ENCODE results near the gene REXO1.

REXO1 gene

DNA sequence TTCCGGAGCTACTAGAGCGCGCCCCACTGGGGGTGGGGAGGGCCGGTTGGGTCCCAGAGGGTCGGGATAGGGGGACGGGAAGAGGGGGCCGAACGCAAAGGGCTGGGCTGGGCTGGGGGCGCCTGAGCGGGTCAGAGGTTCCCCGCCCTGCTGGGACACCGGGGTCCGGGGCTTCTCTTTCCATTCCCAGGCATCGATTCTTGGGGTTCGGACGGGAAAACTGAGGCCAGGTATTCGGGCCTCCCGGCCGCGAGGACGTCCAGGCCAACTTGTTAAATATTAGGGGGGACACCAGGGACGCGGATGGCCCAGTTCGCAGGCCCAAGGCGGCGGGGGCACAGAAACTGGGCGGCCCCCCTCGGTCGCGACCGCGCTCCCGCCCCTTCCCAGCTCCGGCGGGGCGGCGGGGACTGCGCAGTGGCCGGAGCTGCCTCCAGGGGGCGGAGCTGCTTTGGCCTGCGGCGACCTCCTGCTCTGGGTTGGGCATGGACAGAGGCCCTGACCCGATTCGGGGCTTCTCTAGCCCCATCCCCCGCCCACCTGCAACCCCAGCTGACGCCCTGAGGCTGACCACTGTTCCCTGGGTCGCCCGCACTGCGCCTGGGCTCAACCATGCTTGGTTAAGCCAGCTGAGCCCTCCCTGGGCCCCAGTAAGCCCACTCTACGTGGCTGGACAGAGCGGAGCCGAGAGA is 16.3 kb upstream of the REXO1 start (continued):
- TF ChIP-seq, protein P1, sequence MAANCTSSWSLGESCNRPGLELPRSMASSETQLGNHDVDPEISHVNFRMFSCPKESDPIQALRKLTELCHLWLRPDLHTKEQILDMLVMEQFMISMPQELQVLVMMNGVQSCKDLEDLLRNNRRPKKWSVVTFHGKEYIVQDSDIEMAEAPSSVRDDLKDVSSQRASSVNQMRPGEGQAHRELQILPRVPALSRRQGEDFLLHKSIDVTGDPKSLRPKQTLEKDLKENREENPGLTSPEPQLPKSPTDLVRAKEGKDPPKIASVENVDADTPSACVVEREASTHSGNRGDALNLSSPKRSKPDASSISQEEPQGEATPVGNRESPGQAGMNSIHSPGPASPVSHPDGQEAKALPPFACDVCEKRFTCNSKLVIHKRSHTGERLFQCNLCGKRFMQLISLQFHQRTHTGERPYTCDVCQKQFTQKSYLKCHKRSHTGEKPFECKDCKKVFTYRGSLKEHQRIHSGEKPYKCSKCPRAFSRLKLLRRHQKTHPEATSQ (tag by site-specific recombination; IDR thresholded peaks at IDR 0.05) = no peak
- TF ChIP-seq, protein P2, sequence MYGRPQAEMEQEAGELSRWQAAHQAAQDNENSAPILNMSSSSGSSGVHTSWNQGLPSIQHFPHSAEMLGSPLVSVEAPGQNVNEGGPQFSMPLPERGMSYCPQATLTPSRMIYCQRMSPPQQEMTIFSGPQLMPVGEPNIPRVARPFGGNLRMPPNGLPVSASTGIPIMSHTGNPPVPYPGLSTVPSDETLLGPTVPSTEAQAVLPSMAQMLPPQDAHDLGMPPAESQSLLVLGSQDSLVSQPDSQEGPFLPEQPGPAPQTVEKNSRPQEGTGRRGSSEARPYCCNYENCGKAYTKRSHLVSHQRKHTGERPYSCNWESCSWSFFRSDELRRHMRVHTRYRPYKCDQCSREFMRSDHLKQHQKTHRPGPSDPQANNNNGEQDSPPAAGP (tag by site-specific recombination; IDR thresholded peaks at IDR 0.05) = no peak
- no peak for TF ChIP-seq ZNF623 (tag by site-specific recombination; IDR thresholded peaks at IDR 0.05)
- TF ChIP-seq ZNF146 (tag by site-specific recombination; IDR thresholded peaks at IDR 0.05) = no peak
- TF ChIP-seq ZNF37A (tag by site-specific recombination; IDR thresholded peaks at IDR 0.05) = no peak
- TF ChIP-seq ZNF664 (tag by site-specific recombination; IDR thresholded peaks at IDR 0.05) = no peak
- TF ChIP-seq ZBTB7A (tag by site-specific recombination; IDR thresholded peaks at IDR 0.05; ENCODE audit: low read depth) = no peak
- TF ChIP-seq, protein P3, sequence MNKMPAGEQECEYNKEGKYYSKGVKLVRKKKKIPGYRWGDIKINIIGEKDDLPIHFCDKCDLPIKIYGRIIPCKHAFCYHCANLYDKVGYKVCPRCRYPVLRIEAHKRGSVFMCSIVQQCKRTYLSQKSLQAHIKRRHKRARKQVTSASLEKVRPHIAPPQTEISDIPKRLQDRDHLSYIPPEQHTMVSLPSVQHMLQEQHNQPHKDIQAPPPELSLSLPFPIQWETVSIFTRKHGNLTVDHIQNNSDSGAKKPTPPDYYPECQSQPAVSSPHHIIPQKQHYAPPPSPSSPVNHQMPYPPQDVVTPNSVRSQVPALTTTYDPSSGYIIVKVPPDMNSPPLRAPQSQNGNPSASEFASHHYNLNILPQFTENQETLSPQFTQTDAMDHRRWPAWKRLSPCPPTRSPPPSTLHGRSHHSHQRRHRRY (tag by site-specific recombination; IDR thresholded peaks at IDR 0.05) = no peak
- no peak for TF ChIP-seq ZNF16 (tag by site-specific recombination; IDR thresholded peaks at IDR 0.05; ENCODE audit: low read depth)
- TF ChIP-seq ZNF2 (tag by site-specific recombination; IDR thresholded peaks at IDR 0.05) = peak; percentile 79
- TF ChIP-seq ZNF221 (tag by site-specific recombination; IDR thresholded peaks at IDR 0.05; ENCODE audit: borderline replicate concordance) = no peak
- TF ChIP-seq ZBTB17 (tag by site-specific recombination; IDR thresholded peaks at IDR 0.05) = no peak
- TF ChIP-seq ZNF211 (tag by site-specific recombination; IDR thresholded peaks at IDR 0.05; ENCODE audit: low read depth) = no peak
- TF ChIP-seq, protein P4, sequence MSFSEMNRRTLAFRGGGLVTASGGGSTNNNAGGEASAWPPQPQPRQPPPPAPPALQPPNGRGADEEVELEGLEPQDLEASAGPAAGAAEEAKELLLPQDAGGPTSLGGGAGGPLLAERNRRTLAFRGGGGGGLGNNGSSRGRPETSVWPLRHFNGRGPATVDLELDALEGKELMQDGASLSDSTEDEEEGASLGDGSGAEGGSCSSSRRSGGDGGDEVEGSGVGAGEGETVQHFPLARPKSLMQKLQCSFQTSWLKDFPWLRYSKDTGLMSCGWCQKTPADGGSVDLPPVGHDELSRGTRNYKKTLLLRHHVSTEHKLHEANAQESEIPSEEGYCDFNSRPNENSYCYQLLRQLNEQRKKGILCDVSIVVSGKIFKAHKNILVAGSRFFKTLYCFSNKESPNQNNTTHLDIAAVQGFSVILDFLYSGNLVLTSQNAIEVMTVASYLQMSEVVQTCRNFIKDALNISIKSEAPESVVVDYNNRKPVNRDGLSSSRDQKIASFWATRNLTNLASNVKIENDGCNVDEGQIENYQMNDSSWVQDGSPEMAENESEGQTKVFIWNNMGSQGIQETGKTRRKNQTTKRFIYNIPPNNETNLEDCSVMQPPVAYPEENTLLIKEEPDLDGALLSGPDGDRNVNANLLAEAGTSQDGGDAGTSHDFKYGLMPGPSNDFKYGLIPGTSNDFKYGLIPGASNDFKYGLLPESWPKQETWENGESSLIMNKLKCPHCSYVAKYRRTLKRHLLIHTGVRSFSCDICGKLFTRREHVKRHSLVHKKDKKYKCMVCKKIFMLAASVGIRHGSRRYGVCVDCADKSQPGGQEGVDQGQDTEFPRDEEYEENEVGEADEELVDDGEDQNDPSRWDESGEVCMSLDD (tag by site-specific recombination; IDR thresholded peaks at IDR 0.05) = peak; percentile 85; the same call in 1 of the 2 replicates
- no peak for TF ChIP-seq ZNF174 (tag by site-specific recombination; IDR thresholded peaks at IDR 0.05)
- TF ChIP-seq, protein P5, sequence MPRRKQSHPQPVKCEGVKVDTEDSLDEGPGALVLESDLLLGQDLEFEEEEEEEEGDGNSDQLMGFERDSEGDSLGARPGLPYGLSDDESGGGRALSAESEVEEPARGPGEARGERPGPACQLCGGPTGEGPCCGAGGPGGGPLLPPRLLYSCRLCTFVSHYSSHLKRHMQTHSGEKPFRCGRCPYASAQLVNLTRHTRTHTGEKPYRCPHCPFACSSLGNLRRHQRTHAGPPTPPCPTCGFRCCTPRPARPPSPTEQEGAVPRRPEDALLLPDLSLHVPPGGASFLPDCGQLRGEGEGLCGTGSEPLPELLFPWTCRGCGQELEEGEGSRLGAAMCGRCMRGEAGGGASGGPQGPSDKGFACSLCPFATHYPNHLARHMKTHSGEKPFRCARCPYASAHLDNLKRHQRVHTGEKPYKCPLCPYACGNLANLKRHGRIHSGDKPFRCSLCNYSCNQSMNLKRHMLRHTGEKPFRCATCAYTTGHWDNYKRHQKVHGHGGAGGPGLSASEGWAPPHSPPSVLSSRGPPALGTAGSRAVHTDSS (tag by site-specific recombination; IDR thresholded peaks at IDR 0.05) = no peak
- no peak for TF ChIP-seq ZNF560 (tag by site-specific recombination; IDR thresholded peaks at IDR 0.05; ENCODE audit: borderline replicate concordance)
- no peak for TF ChIP-seq ZNF549 (tag by site-specific recombination; IDR thresholded peaks at IDR 0.05)
- no peak for TF ChIP-seq ZNF791 (tag by site-specific recombination; IDR thresholded peaks at IDR 0.05)
- TF ChIP-seq, protein P6, sequence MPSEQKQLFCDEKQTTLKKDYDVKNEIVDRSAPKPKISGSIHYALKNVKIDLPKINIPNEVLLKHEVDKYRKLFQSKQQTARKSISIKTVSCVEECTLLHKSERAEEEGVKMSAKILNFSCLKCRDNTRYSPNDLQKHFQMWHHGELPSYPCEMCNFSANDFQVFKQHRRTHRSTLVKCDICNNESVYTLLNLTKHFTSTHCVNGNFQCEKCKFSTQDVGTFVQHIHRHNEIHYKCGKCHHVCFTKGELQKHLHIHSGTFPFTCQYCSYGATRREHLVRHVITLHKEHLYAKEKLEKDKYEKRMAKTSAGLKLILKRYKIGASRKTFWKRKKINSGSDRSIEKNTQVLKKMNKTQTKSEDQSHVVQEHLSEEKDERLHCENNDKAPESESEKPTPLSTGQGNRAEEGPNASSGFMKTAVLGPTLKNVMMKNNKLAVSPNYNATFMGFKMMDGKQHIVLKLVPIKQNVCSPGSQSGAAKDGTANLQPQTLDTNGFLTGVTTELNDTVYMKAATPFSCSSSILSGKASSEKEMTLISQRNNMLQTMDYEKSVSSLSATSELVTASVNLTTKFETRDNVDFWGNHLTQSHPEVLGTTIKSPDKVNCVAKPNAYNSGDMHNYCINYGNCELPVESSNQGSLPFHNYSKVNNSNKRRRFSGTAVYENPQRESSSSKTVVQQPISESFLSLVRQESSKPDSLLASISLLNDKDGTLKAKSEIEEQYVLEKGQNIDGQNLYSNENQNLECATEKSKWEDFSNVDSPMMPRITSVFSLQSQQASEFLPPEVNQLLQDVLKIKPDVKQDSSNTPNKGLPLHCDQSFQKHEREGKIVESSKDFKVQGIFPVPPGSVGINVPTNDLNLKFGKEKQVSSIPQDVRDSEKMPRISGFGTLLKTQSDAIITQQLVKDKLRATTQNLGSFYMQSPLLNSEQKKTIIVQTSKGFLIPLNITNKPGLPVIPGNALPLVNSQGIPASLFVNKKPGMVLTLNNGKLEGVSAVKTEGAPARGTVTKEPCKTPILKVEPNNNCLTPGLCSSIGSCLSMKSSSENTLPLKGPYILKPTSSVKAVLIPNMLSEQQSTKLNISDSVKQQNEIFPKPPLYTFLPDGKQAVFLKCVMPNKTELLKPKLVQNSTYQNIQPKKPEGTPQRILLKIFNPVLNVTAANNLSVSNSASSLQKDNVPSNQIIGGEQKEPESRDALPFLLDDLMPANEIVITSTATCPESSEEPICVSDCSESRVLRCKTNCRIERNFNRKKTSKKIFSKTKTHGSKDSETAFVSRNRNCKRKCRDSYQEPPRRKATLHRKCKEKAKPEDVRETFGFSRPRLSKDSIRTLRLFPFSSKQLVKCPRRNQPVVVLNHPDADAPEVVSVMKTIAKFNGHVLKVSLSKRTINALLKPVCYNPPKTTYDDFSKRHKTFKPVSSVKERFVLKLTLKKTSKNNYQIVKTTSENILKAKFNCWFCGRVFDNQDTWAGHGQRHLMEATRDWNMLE (tag by site-specific recombination; conservative IDR thresholded peaks at IDR 0.05; ENCODE audit: low read depth) = no peak
- TF ChIP-seq, protein P7, sequence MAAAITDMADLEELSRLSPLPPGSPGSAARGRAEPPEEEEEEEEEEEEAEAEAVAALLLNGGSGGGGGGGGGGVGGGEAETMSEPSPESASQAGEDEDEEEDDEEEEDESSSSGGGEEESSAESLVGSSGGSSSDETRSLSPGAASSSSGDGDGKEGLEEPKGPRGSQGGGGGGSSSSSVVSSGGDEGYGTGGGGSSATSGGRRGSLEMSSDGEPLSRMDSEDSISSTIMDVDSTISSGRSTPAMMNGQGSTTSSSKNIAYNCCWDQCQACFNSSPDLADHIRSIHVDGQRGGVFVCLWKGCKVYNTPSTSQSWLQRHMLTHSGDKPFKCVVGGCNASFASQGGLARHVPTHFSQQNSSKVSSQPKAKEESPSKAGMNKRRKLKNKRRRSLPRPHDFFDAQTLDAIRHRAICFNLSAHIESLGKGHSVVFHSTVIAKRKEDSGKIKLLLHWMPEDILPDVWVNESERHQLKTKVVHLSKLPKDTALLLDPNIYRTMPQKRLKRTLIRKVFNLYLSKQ (tag by site-specific recombination; IDR thresholded peaks at IDR 0.05; ENCODE audit: borderline replicate concordance) = no peak
- no peak for TF ChIP-seq ZNF121 (tag by site-specific recombination; IDR thresholded peaks at IDR 0.05)
- no peak for TF ChIP-seq WT1 (tag by site-specific recombination; IDR thresholded peaks at IDR 0.05)

Measured in HEK293 (cell line).